HepG2 (cell line): ENCODE data around the gene PRKN. TPM values are rescaled to one million over a fixed set of nuclear protein-coding genes. Genes with fewer than 3 reads are reported as not detected.

ENCODE experiments used
- ATAC-seq: fragments of 200-7000 bp; cut with Tn5 transposase; 3 replicates; pipeline ENCODE4 v1.9.1; 2020; ENCODE audit warnings: mild to moderate bottlenecking, moderate library complexity
- BruUV-seq: library from RNA; stranded (reverse); fragments of 400-500 nt; replicated peaks from 2 replicates; lab custom pipeline; 2021; lab: Mats Ljungman, UMichigan
- CTCF ChIA-PET: fragments of 300-600 bp; formaldehyde crosslinking; extraction: SDS; loops from one replicate; lab custom pipeline; 2021; ENCODE audit warnings: low total read pairs, inconsistent platforms, low intra/inter-chr PET ratio; lab: Yijun Ruan, JAX
- POLR2A ChIA-PET: fragments of 350-600 bp; sonication (Branson Sonifier 250); formaldehyde crosslinking; loops from one replicate; lab custom pipeline; 2020; ENCODE audit warnings: antibody characterized with exemption, inconsistent platforms; lab: Yijun Ruan, JAX
- DNase-seq: peaks from one replicate; pipeline ENCODE4 v3.0.0-alpha.2; 2015; ENCODE audit warnings: low spot score
- FAIRE-seq: peaks from 3 replicates; lab custom pipeline; 2011; peaks lifted over from hg19 to GRCh38; lab: Jason Lieb, UNC
- H2AFZ ChIP-seq: one replicate; pipeline ENCODE4 v1.6.1; 2011; ENCODE audit warnings: low read length, inconsistent platforms
- H3K27ac ChIP-seq: fragments of 300-600 bp; 3 replicates; pipeline ENCODE4 v1.8.0; 2011; ENCODE audit warnings: mixed run types, mild to moderate bottlenecking, mixed read lengths, low read length, inconsistent platforms; ENCODE audit not compliant: insufficient read depth; ENCODE audit errors: extremely low read length
- H3K27me3 ChIP-seq, 2 experiments: fragments of 200-600 bp in 1 of 2; 2 replicates in 1 of 2; 3 replicates in 1 of 2; pipeline versions ENCODE4 v1.6.0 to v1.8.0; 2011; ENCODE audit warnings: low read length in 2 of 2, mild to moderate bottlenecking in 2 of 2, moderate library complexity in 2 of 2, inconsistent platforms in 1 of 2; ENCODE audit not compliant: insufficient read depth in 2 of 2, control insufficient read depth in 1 of 2
- H3K36me3 ChIP-seq, 2 experiments: fragments of 200-600 bp in 1 of 2; replicated peaks in 1 of 2; 2 replicates in 1 of 2; 3 replicates in 1 of 2; pipeline versions ENCODE4 v1.5.1 to v1.8.0; 2011; ENCODE audit warnings: low read length in 2 of 2, inconsistent platforms in 1 of 2; ENCODE audit not compliant: insufficient read depth in 2 of 2, control insufficient read depth in 1 of 2
- H3K4me1 ChIP-seq: 2 replicates; pipeline ENCODE4 v1.5.1; 2012; ENCODE audit warnings: low read length, inconsistent platforms; ENCODE audit not compliant: insufficient read depth
- H3K4me2 ChIP-seq: 2 replicates; pipeline ENCODE4 v1.6.0; 2011; ENCODE audit warnings: low read depth, low read length, inconsistent platforms
- H3K4me3 ChIP-seq, 3 experiments: fragments of 200-600 bp in 1 of 3; sonication (generic), shearing (Covaris generic) in 1 of 3; replicated peaks in 1 of 3; 2 replicates each; pipeline ENCODE4 v1.5.1; 2011 to 2016; ENCODE audit warnings: low read length in 3 of 3, inconsistent platforms in 2 of 3, low read depth in 2 of 3, mild to moderate bottlenecking in 2 of 3, control low read depth in 1 of 3, mixed read lengths in 1 of 3; ENCODE audit not compliant: insufficient read depth in 1 of 3
- H3K79me2 ChIP-seq: one replicate; pipeline ENCODE4 v1.6.1; 2011; ENCODE audit warnings: low read length, inconsistent platforms; ENCODE audit not compliant: insufficient read depth
- H3K9ac ChIP-seq: 2 replicates; pipeline ENCODE4 v1.6.0; 2011; ENCODE audit warnings: mild to moderate bottlenecking, low read depth, low read length, inconsistent platforms; ENCODE audit not compliant: insufficient read depth
- H3K9me3 ChIP-seq: 2 replicates; pipeline ENCODE4 v1.5.1; 2012; ENCODE audit warnings: mild to moderate bottlenecking, low read length
- H4K20me1 ChIP-seq: 2 replicates; pipeline ENCODE4 v1.6.0; 2011; ENCODE audit warnings: inconsistent platforms, mild to moderate bottlenecking, low read length, moderate library complexity; ENCODE audit not compliant: insufficient read depth
- BHLHE40 ChIP-seq: IDR thresholded peaks from 2 replicates; pipeline ENCODE4 v1.6.1; 2011; ENCODE audit warnings: low read length, improper control_type of control experiment
- FOSL2 ChIP-seq: sonication (generic); formaldehyde crosslinking; IDR thresholded peaks from 2 replicates; pipeline ENCODE4 v1.4.0; 2020; ENCODE audit warnings: missing genetic modification reagents
- FOXC1 ChIP-seq: sonication (generic); formaldehyde crosslinking; IDR thresholded peaks from 2 replicates; pipeline ENCODE4 v1.8.0; 2022; ENCODE audit warnings: mild to moderate bottlenecking, missing genetic modification reagents, borderline replicate concordance
- SMYD3 ChIP-seq: sonication (generic); formaldehyde crosslinking; IDR thresholded peaks from 2 replicates; pipeline ENCODE4 v1.8.1; 2023; ENCODE audit warnings: mild to moderate bottlenecking, missing genetic modification reagents
- ZNF569 ChIP-seq: sonication (generic); formaldehyde crosslinking; IDR thresholded peaks from 2 replicates; pipeline ENCODE4 v1.5.0; 2020; ENCODE audit warnings: mild to moderate bottlenecking, missing genetic modification reagents, moderate library complexity, borderline replicate concordance
- WGBS: methylation state at CpG from one replicate; pipeline ENCODE4 v1.1.6; 2017; ENCODE audit warnings: low lambda C conversion rate; 5-methylcytosine and 5-hydroxymethylcytosine counted together
- in situ Hi-C: cut with HindIII; loops from 2 replicates; pipeline ENCODE4 v1.10.0; 2017; ENCODE audit warnings: low pct_unique_long_range_greater_than_20kb; ENCODE audit not compliant: extremely low pct_ligation_motif_present
- intact Hi-C: fragments of 100-400 bp; cut with micrococcal nuclease; formaldehyde crosslinking; loops from one replicate; pipeline ENCODE4 v1.10.0; 2022; ENCODE audit not compliant: unreplicated experiment
- polyA plus RNA-seq, 8 experiments: library from polyadenylated mRNA; depleted of rRNA in 3 of 8; stranded (reverse) in 7 of 8; unstranded in 1 of 8; fragments of >200 nt; fragmentation: Illumina TruSeq in 4 of 8; extraction: Trizol in 4 of 8; gene quantifications; 2 replicates each; pipeline versions ENCODE4 v1.2.1 to v1.2.3, GENCODE V29; 2011 to 2016; ENCODE audit warnings: low read depth in 4 of 8, missing spikeins in 1 of 8, mixed read lengths in 1 of 8; ENCODE audit not compliant: insufficient read depth in 1 of 8
- total RNA-seq, 5 experiments: library from RNA; depleted of rRNA; stranded (reverse); fragments of >200 nt; fragmentation: Illumina TruSeq; extraction: Trizol; gene quantifications; 2 replicates each; pipeline ENCODE4 v1.2.3, GENCODE V29; 2016; ENCODE audit warnings: low read depth in 1 of 5

Gene PRKN
- total and polyA plus RNA-seq, 2 of the 13 experiments (the other 11 are each of a cell fraction or from before 2014, with no cell fraction given), result 0.31 to 0.44 TPM

- Histone ChIP-seq H3K9ac (no peak overlapping the region), H4K20me1 (no peaks in the 10 kb centered on the region), H3K27me3 (no peaks in the 10 kb centered on the region), H3K4me2 (no peak overlapping the region), H3K27ac (no peak overlapping the region), H3K9me3 (no peaks in the 10 kb centered on the region; the same call in 1 of the 2 replicates), H3K79me2 (no peaks in the 10 kb centered on the region), H2AFZ (no peak overlapping the region), H3K4me1 (no peaks in the 10 kb centered on the region), H3K36me3 (no peaks in the 10 kb centered on the region), H3K4me3 (no peak overlapping the region)
- no TSS peak for BruUV-seq
- ATAC-seq (no peak), DNase-seq (no peak), FAIRE-seq (no peak)
- WGBS, result 48% methylated on average over 5 of the region's 5 CpGs
- CTCF ChIA-PET, result no interaction called here
- TF ChIP-seq FOXC1 (CRISPR knock-in tag), result no peak
- TF ChIP-seq SMYD3 (CRISPR knock-in tag), result no peak
- intact Hi-C loops, result no loop called here
- POLR2A ChIA-PET, result no interaction called here
- in situ Hi-C loops, result no loop called here
These were observed 105.0 kb downstream of the PRKN start for GRCh38 chr6:162622572-162622971.

- H3K36me3 ChIP-seq, result no peaks in the 10 kb centered on the region
- no peak overlapping the region for H2AFZ ChIP-seq
- H3K4me2 ChIP-seq, result no peak overlapping the region
- peak; percentile 45 for DNase-seq
- WGBS, result 5% methylated on average over 4 of the region's 4 CpGs
- peak; percentile 37; the same call in 2 of the 3 replicates for ATAC-seq
- CTCF ChIA-PET, result no interaction called here
- in situ Hi-C loops, result no loop called here
- H3K27ac ChIP-seq, result no peak overlapping the region
- no TSS peak for BruUV-seq
- H3K9me3 ChIP-seq, result no peaks in the 10 kb centered on the region; the same call in 1 of the 2 replicates
- H3K4me3 ChIP-seq, result no peak overlapping the region
- intact Hi-C loops, result no loop called here
- H4K20me1 ChIP-seq, result no peaks in the 10 kb centered on the region
- H3K9ac ChIP-seq, result no peak overlapping the region
- H3K4me1 ChIP-seq, result no peaks in the 10 kb centered on the region
- no peaks in the 10 kb centered on the region for H3K27me3 ChIP-seq
- FAIRE-seq, result no peak
- no peaks in the 10 kb centered on the region for H3K79me2 ChIP-seq
- TF ChIP-seq ZNF569 (CRISPR knock-in tag) (no peak), FOSL2 (CRISPR knock-in tag) (0 out of 2 replicates have a peak, but pooled peaks have one; percentile 10), BHLHE40 (peak; percentile 51; the same call in 1 of the 2 replicates)
- POLR2A ChIA-PET, result no interaction called here
These were observed 106.3 kb downstream of the PRKN start for GRCh38 chr6:162621246-162621645.
